ENCODE data around the gene ADAM33.

- no peak for TF ChIP-seq POLR2A (IDR thresholded peaks at IDR 0.05; ENCODE audit: low read depth, low read length)
- no peak for TF ChIP-seq POLR2AphosphoS5 (IDR thresholded peaks at IDR 0.05; ENCODE audit: low read depth, low read length)
- TF ChIP-seq TAF1 (IDR thresholded peaks at IDR 0.05; ENCODE audit: borderline replicate concordance, low read depth, low read length) = no peak
Measured at GRCh38 chr20:3669710-3670367, 12.0 kb downstream of the ADAM33 start.

Data from GM12892 (cell line).